HG03575 (cell line): Measurements from ENCODE around the gene CCHCR1.

ENCODE experiments used
- ATAC-seq: cut with Tn5 transposase; IDR thresholded peaks from one replicate; pipeline ENCODE4 v1.9.1; 2021; ENCODE audit not compliant: unreplicated experiment, insufficient number of reproducible peaks, low FRiP score; ENCODE audit errors: extremely low read depth

The CCHCR1 gene

GRCh38 chr6:31140643-31141042 is 17.0 kb downstream of the CCHCR1 start:
- no peak for ATAC-seq

GRCh38 chr6:31139599-31139998 is 18.0 kb downstream of the CCHCR1 start:
- ATAC-seq, result no peak

GRCh38 chr6:31138982-31139381 is 18.6 kb downstream of the CCHCR1 start, which contains the start of gene PSORS1C2:
Gene PSORS1C2 (minus strand): TSS chr6:31139066. CDS start chr6:31139026, 40 bp downstream.
- ATAC-seq, result no peak

GRCh38 chr6:31135710-31136109 is 21.9 kb downstream of the CCHCR1 start:
- no peak for ATAC-seq

GRCh38 chr6:31132806-31133205 is 24.8 kb downstream of the CCHCR1 start:
- no peak for ATAC-seq

- ATAC-seq, result no peak
These were observed 26.0 kb downstream of the CCHCR1 start for GRCh38 chr6:31131595-31131994.

- ATAC-seq, result no peak
These were observed 26.9 kb downstream of the CCHCR1 start for GRCh38 chr6:31130751-31131150.

- no peak for ATAC-seq
These were observed 28.5 kb downstream of the CCHCR1 start for GRCh38 chr6:31129130-31129529.

GRCh38 chr6:31128093-31128676 is 29.4 kb downstream of the CCHCR1 start:
- ATAC-seq, result no peak

GRCh38 chr6:31126396-31127175 is 31.0 kb downstream of the CCHCR1 start:
- no peak for ATAC-seq

- no peak for ATAC-seq
These were observed 31.8 kb downstream of the CCHCR1 start for GRCh38 chr6:31125586-31126363.

- no peak for ATAC-seq
These were observed 32.4 kb downstream of the CCHCR1 start for GRCh38 chr6:31125162-31125561.

- no peak for ATAC-seq
These were observed 34.6 kb downstream of the CCHCR1 start for GRCh38 chr6:31122791-31123706.

GRCh38 chr6:31121131-31121790 is 36.3 kb downstream of the CCHCR1 start:
- ATAC-seq, result no peak

- no peak for ATAC-seq
These were observed 37.3 kb downstream of the CCHCR1 start, which contains the start of gene CDSN for GRCh38 chr6:31120151-31120915. Gene CDSN (minus strand): TSS chr6:31120446. CDS start chr6:31120419, 27 bp downstream.

- no peak for ATAC-seq
These were observed 39.4 kb downstream of the CCHCR1 start for GRCh38 chr6:31118178-31118577.

- no peak for ATAC-seq
These were observed 40.8 kb downstream of the CCHCR1 start for GRCh38 chr6:31116661-31117385.
